ENCODE data around the gene ADAT2.

The ADAT2 gene

GRCh38 chr6:143396497-143397226, 53.8 kb downstream of the ADAT2 start:
- no peak for DNase-seq

GRCh38 chr6:143395699-143396098, 54.8 kb downstream of the ADAT2 start:
- no peak for DNase-seq

GRCh38 chr6:143394389-143394788, 56.1 kb downstream of the ADAT2 start:
- no peak for DNase-seq

- no peak for DNase-seq
Measured at GRCh38 chr6:143390278-143390677, 60.2 kb downstream of the ADAT2 start.

- no peak for DNase-seq
Measured at GRCh38 chr6:143385636-143386035, 64.9 kb downstream of the ADAT2 start.

- no peak for DNase-seq
Measured at GRCh38 chr6:143376861-143377260, 73.6 kb downstream of the ADAT2 start.

- no peak for DNase-seq
Measured at GRCh38 chr6:143376375-143376774, 74.1 kb downstream of the ADAT2 start.

GRCh38 chr6:143375022-143375585, 75.4 kb downstream of the ADAT2 start:
- DNase-seq: no peak

- DNase-seq: no peak
Measured at GRCh38 chr6:143374014-143374413, 76.5 kb downstream of the ADAT2 start.
